ENCODE results near the gene ACBD6. TPM values are rescaled to one million over a fixed set of nuclear protein-coding genes. Genes with fewer than 3 reads are reported as not detected.
A peak's percentile ranks its signal among the peaks of the same experiment; 100 is the strongest.

ACBD6 gene
- total RNA-seq, 1 experiment from 2014 or later = 136 TPM

DNA sequence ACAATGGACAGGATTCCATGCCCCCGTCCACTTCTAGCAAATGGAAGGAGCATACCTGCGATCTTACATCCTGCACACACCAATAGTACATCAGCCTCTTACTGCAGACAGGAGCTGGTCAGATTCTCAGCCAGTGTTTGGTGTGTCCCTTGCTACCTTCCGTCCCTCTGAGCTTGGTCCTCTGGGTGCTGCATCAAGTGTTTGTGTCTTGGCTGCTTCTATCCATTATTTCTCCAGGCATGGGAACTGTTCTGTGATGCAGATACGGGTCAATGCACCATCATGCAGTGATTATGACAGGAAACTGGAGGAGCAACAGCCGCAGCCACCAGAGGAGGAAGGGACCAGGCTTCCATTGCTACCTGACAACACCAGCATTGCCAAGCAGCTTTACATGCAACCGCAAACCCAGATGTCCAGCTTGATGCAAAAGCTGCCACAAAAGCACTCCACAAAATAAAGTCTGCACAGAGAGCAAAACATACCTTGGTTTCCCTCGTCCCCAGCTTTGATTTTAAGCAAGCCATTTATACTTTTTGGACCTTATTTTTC is 34.5 kb upstream of the ACBD6 start:
- Mint-ChIP-seq H3K27ac (ENCODE audit: low read depth, unreplicated experiment) (no peak overlapping the region), H3K36me3 (ENCODE audit: insufficient read depth, unreplicated experiment) (no peaks in the 10 kb centered on the region), H3K9me3 (ENCODE audit: unreplicated experiment) (no peaks in the 10 kb centered on the region), H3K4me3 (ENCODE audit: unreplicated experiment) (no peak overlapping the region), H3K4me1 (ENCODE audit: insufficient read depth, unreplicated experiment) (peaks cover 20% of the 10 kb centered on the region), H3K27me3 (ENCODE audit: insufficient read depth, unreplicated experiment) (no peaks in the 10 kb centered on the region)
- no peak for DNase-seq (ENCODE audit: unreplicated experiment)
- TF ChIP-seq, protein P1, sequence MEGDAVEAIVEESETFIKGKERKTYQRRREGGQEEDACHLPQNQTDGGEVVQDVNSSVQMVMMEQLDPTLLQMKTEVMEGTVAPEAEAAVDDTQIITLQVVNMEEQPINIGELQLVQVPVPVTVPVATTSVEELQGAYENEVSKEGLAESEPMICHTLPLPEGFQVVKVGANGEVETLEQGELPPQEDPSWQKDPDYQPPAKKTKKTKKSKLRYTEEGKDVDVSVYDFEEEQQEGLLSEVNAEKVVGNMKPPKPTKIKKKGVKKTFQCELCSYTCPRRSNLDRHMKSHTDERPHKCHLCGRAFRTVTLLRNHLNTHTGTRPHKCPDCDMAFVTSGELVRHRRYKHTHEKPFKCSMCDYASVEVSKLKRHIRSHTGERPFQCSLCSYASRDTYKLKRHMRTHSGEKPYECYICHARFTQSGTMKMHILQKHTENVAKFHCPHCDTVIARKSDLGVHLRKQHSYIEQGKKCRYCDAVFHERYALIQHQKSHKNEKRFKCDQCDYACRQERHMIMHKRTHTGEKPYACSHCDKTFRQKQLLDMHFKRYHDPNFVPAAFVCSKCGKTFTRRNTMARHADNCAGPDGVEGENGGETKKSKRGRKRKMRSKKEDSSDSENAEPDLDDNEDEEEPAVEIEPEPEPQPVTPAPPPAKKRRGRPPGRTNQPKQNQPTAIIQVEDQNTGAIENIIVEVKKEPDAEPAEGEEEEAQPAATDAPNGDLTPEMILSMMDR (IDR thresholded peaks at IDR 0.05; ENCODE audit: unreplicated experiment) = no peak
- CTCF ChIA-PET = interaction anchor here (1.0 to 4.1 kb wide), 6 partner anchors 13 to 345 kb away, joined by 3 to 26 read pairs (median 6); partner anchors contain the start of gene XPR1
- POLR2A ChIA-PET = interaction anchor here (0.6 to 3.5 kb wide), 4 partner anchors 12 to 326 kb away, joined by 3 to 10 read pairs (median 6); no protein-coding TSS in a partner anchor
- intact Hi-C loops (cut with micrococcal nuclease) = no loop called here
- no TSS peak for BruUV-seq (replicated peaks)

DNA sequence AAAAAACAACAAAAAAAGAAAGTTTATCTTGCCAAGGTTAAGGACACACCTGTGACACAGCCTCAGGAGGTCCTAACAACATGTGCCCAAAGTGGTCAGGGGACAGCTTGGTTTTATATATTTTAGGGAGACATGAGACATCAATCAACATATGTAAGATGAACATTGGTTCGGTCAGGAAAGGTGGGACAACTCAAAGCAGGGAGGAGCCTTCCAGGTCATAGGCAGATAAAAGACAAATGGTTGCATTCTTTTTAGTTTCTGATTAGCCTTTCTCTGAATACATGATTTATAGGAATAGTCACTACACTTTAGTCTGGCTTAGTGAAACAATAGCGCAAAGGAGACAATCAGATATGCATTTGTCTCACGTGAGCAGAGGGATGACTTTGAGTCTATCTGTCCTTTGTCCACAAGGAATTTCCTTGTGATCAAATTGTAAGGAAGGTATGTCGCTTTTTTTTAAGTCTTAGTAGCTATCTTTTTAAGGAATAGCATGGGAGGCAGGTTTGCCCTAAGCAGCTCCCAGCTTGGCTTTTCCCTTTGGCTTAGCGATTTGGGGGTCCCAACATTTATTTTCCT is 33.1 kb upstream of the ACBD6 start:
- no peaks in the 10 kb centered on the region for H3K27me3 Mint-ChIP-seq (ENCODE audit: insufficient read depth, unreplicated experiment)
- no peak overlapping the region for H3K4me3 Mint-ChIP-seq (ENCODE audit: unreplicated experiment)
- ChIA-PET CTCF (interaction anchor here (0.6 to 1.5 kb wide), 6 partner anchors 13 to 328 kb away, joined by 3 read pairs; no protein-coding TSS in a partner anchor), POLR2A (interaction anchor here (0.7 to 3.5 kb wide), 3 partner anchors 14 to 75 kb away, joined by 3 to 10 read pairs (median 3); no protein-coding TSS in a partner anchor)
- H3K27ac Mint-ChIP-seq (ENCODE audit: low read depth, unreplicated experiment) = no peak overlapping the region
- TF ChIP-seq, protein P1 (IDR thresholded peaks at IDR 0.05; ENCODE audit: unreplicated experiment) = no peak
- DNase-seq (ENCODE audit: unreplicated experiment) = no peak
- BruUV-seq (replicated peaks) = no TSS peak
- H3K4me1 Mint-ChIP-seq (ENCODE audit: insufficient read depth, unreplicated experiment) = peaks cover 22% of the 10 kb centered on the region
- intact Hi-C loops (cut with micrococcal nuclease) = no loop called here
- no peaks in the 10 kb centered on the region for H3K9me3 Mint-ChIP-seq (ENCODE audit: unreplicated experiment)
- H3K36me3 Mint-ChIP-seq (ENCODE audit: insufficient read depth, unreplicated experiment) = no peaks in the 10 kb centered on the region

DNA sequence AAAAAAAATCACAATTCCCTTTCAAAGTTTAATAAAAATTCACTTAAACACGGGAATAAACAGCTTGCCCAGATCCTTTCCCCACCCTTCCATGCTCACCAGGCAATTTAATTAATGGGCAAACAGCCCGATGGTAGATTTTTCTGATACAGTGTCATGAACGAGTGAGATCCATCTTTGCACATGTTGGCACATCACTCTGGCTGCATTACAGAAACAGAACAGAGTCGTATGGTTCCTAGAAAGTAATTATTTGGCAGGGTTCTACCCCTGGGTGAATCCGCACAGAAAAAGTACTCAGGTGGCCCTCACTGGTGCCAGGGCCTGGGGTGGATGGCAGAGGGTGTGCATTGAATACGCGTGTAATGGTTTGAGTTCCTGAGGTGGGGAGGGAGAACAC is 31.8 kb upstream of the ACBD6 start:
- no peaks in the 10 kb centered on the region for H3K27me3 Mint-ChIP-seq (ENCODE audit: insufficient read depth, unreplicated experiment)
- H3K4me1 Mint-ChIP-seq (ENCODE audit: insufficient read depth, unreplicated experiment) = peaks cover 35% of the 10 kb centered on the region
- no peaks in the 10 kb centered on the region for H3K36me3 Mint-ChIP-seq (ENCODE audit: insufficient read depth, unreplicated experiment)
- POLR2A ChIA-PET = interaction anchor here (0.6 to 2.8 kb wide), 7 partner anchors 12 to 328 kb away, joined by 3 to 21 read pairs (median 4); partner anchors contain the start of gene XPR1
- no peaks in the 10 kb centered on the region for H3K9me3 Mint-ChIP-seq (ENCODE audit: unreplicated experiment)
- DNase-seq (ENCODE audit: unreplicated experiment) = no peak
- no peak overlapping the region for H3K4me3 Mint-ChIP-seq (ENCODE audit: unreplicated experiment)
- no TSS peak for BruUV-seq (replicated peaks)
- intact Hi-C loops (cut with micrococcal nuclease) = loop anchor here (5.0 kb wide), 1 partner anchor 633 kb away; no protein-coding TSS in a partner anchor
- TF ChIP-seq, protein P1 (IDR thresholded peaks at IDR 0.05; ENCODE audit: unreplicated experiment) = no peak
- H3K27ac Mint-ChIP-seq (ENCODE audit: low read depth, unreplicated experiment) = peak overlapping the region; percentile 32
- CTCF ChIA-PET = interaction anchor here (0.5 to 7.3 kb wide), 14 partner anchors 15 to 639 kb away, joined by 3 to 81 read pairs (median 3); partner anchors contain the start of gene OVAAL

DNA sequence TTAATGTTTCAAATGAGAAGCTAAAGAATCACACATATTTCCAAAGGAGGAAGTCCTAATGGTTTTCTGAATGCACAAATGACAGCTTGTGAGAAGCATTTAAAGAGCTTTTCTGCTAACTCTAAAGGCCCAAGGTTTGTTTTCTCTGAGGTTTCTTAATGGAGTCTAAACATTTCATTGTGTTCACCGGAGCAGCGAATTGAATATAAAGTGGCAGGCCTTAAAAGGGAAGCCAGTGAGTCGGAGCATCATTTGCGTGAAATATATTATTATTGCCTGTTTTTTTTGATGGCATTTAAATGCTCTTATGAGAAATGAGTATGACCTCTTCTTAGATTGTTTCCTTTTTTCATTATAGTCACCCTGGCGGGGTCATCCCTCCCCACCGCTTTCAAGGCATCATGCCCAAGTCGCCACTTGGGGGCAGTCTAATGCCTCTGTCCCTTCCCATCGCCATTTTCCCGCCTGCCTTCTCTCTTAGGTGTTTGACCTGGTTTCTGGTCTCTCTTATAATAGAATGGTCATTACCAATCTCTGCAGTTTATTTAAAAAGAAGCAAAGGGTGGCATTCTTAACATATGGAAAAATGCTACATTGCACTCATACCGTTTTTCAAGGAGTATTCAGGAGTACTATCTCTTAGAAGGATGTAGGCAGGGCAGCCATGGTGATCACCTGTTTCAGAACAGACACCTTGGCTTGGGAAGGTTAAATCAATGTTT is 31.1 kb upstream of the ACBD6 start:
- TF ChIP-seq, protein P1 (IDR thresholded peaks at IDR 0.05; ENCODE audit: unreplicated experiment) = peak; percentile 90
- H3K4me1 Mint-ChIP-seq (ENCODE audit: insufficient read depth, unreplicated experiment) = peaks cover 43% of the 10 kb centered on the region
- H3K9me3 Mint-ChIP-seq (ENCODE audit: unreplicated experiment) = no peaks in the 10 kb centered on the region
- H3K36me3 Mint-ChIP-seq (ENCODE audit: insufficient read depth, unreplicated experiment) = no peaks in the 10 kb centered on the region
- no peaks in the 10 kb centered on the region for H3K27me3 Mint-ChIP-seq (ENCODE audit: insufficient read depth, unreplicated experiment)
- no peak overlapping the region for H3K27ac Mint-ChIP-seq (ENCODE audit: low read depth, unreplicated experiment)
- intact Hi-C loops (cut with micrococcal nuclease) = loop anchor here (1.0 to 5.0 kb wide), 5 partner anchors 17 to 634 kb away; partner anchors contain the start of gene XPR1
- POLR2A ChIA-PET = interaction anchor here (0.7 to 2.8 kb wide), 9 partner anchors 9 to 329 kb away, joined by 3 to 21 read pairs (median 5); partner anchors contain the start of gene XPR1
- CTCF ChIA-PET = interaction anchor here (0.6 to 7.3 kb wide), 17 partner anchors 9 to 639 kb away, joined by 3 to 81 read pairs (median 3); no protein-coding TSS in a partner anchor
- no TSS peak for BruUV-seq (replicated peaks)
- DNase-seq (ENCODE audit: unreplicated experiment) = peak; percentile 88
- no peak overlapping the region for H3K4me3 Mint-ChIP-seq (ENCODE audit: unreplicated experiment)
